Heart right ventricle (tissue), 12 donors: Measurements from ENCODE around the gene XYLT2. TPM values are rescaled to one million over a fixed set of nuclear protein-coding genes. Genes with fewer than 3 reads are reported as not detected.

Source experiments
- polyA plus RNA-seq, 2 donors: library from polyadenylated mRNA; stranded (reverse); fragments of 200-250 nt; gene quantifications; one replicate each; pipeline ENCODE4 v1.2.3, GENCODE V29; 2013
- total RNA-seq, 10 donors: library from RNA; stranded (reverse); fragmentation: NEBNext Ultra II Directional in 3 of 10; extraction: Animal tissue kit (Norgen Biotek cat#: 25700) in 3 of 10; gene quantifications; one replicate each; pipeline versions ENCODE4 v1.2.1 to v1.2.4, GENCODE V29; 2021 to 2023
- donor health status: ischemic (EF 13 %, LVEDD 7.1; RV severe dilation, severe dysfunction).
- donor health status: healthy with polysubstance abuse.
- donor health status: DM: no; HTN: yes; CAD: no.
- donor health status: DM: no; HTN: no; CAD: no.
- donor health status: ischemic (EF 25% LVEDD 6.9; RV normal size, moderate dysfunction).
- donor health status: ischemic (EF 25% LVEDD 5.7; RV mildly dilated, moderate dysfunction).
- donor health status: healthy.
- donor health status: nonischemic (EF 11% LVEDD 7.7; RV severe dilation, severe dysfunction).
- donor health status: DM: yes; HTN: yes; CAD: no.
- donor health status: PGD.
- donor health status: ischemic (EF 29% LVEDD 5.4; RV normal size, mild dysfunction).
- donor health status: nonischemic (EF 23%, LVEDD 6.1; RV moderate dilation, normal function).

The XYLT2 gene
- total and polyA plus RNA-seq, 12 donors = 8.1 to 17.1 (median 11.9) TPM

Other genes starting within 250 kb of the XYLT2 start
- 1 to 10 TPM; 1.5 to 3.8 (median 1.9) TPM for gene SAMD14, start 216.0 kb upstream of the XYLT2 start, total RNA-seq
- gene SAMD14, start 216.0 kb upstream of the XYLT2 start, polyA plus RNA-seq = 1 to 10 TPM; 1.9 to 3.8 TPM
- gene PPP1R9B, start 195.4 kb upstream of the XYLT2 start, total RNA-seq = 10 to 100 TPM; 17.3 to 45.4 (median 26.9) TPM
- gene PPP1R9B, start 195.4 kb upstream of the XYLT2 start, polyA plus RNA-seq = 10 to 100 TPM; 22.4 to 42.7 TPM
- gene SGCA, start 180.1 kb upstream of the XYLT2 start, total RNA-seq = 100 to 1,000 TPM; 136 to 204 (median 158) TPM
- gene SGCA, start 180.1 kb upstream of the XYLT2 start, polyA plus RNA-seq = 100 to 1,000 TPM; 137 to 314 TPM
- gene COL1A1, start 144.5 kb upstream of the XYLT2 start, total RNA-seq = 100 to 1,000 TPM in 1 of 10 donors, 10 to 100 TPM in 9; 31.7 to 455 (median 45.9) TPM
- gene COL1A1, start 144.5 kb upstream of the XYLT2 start, polyA plus RNA-seq = 10 to 100 TPM; 30.2 to 81.5 TPM
- gene TMEM92, start 71.7 kb upstream of the XYLT2 start, total RNA-seq = not detected
- gene TMEM92, start 71.7 kb upstream of the XYLT2 start, polyA plus RNA-seq = under 1 TPM in 1 of 2 donors, not detected in 1; 0.04 TPM
- gene MRPL27, start 27.1 kb downstream of the XYLT2 start, total RNA-seq = 10 to 100 TPM; 54.8 to 90.0 (median 63.0) TPM
- gene MRPL27, start 27.1 kb downstream of the XYLT2 start, polyA plus RNA-seq = 100 to 1,000 TPM; 241 to 253 TPM
- gene EME1, start 27.1 kb downstream of the XYLT2 start, total RNA-seq = 1 to 10 TPM in 2 of 10 donors, under 1 TPM in 8; 0.25 to 1.8 (median 0.67) TPM
- under 1 TPM; 0.20 to 0.51 TPM for gene EME1, start 27.1 kb downstream of the XYLT2 start, polyA plus RNA-seq
- gene LRRC59, start 51.4 kb downstream of the XYLT2 start, total RNA-seq = 10 to 100 TPM; 19.2 to 48.3 (median 24.7) TPM
- gene LRRC59, start 51.4 kb downstream of the XYLT2 start, polyA plus RNA-seq = 10 to 100 TPM; 11.4 to 83.1 TPM
- 10 to 100 TPM in 9 of 10 donors, 1 to 10 TPM in 1; 9.9 to 45.0 (median 19.7) TPM for gene ACSF2, start 80.1 kb downstream of the XYLT2 start, total RNA-seq
- gene ACSF2, start 80.1 kb downstream of the XYLT2 start, polyA plus RNA-seq = 10 to 100 TPM in 1 of 2 donors, 1 to 10 TPM in 1; 7.9 to 26.9 TPM
- under 1 TPM in 3 of 10 donors, not detected in 7; 0.13 to 0.74 (median 0.20) TPM for gene CHAD, start 122.8 kb downstream of the XYLT2 start, total RNA-seq
- gene CHAD, start 122.8 kb downstream of the XYLT2 start, polyA plus RNA-seq = under 1 TPM in 1 of 2 donors, not detected in 1; 0.44 TPM
- gene RSAD1, start 132.7 kb downstream of the XYLT2 start, total RNA-seq = 10 to 100 TPM; 36.2 to 52.3 (median 45.5) TPM
- gene RSAD1, start 132.7 kb downstream of the XYLT2 start, polyA plus RNA-seq = 10 to 100 TPM; 31.8 to 47.9 TPM
- 1 to 10 TPM in 4 of 10 donors, under 1 TPM in 6; 0.19 to 1.6 (median 0.59) TPM for gene MYCBPAP, start 162.3 kb downstream of the XYLT2 start, total RNA-seq
- under 1 TPM; 0.17 to 0.80 TPM for gene MYCBPAP, start 162.3 kb downstream of the XYLT2 start, polyA plus RNA-seq
- gene EPN3, start 186.6 kb downstream of the XYLT2 start, total RNA-seq = 10 to 100 TPM in 5 of 10 donors, 1 to 10 TPM in 5; 5.2 to 21.5 (median 10.1) TPM
- gene EPN3, start 186.6 kb downstream of the XYLT2 start, polyA plus RNA-seq = 10 to 100 TPM in 1 of 2 donors, 1 to 10 TPM in 1; 3.0 to 18.9 TPM
- gene SPATA20, start 201.0 kb downstream of the XYLT2 start, total RNA-seq = 10 to 100 TPM; 18.5 to 80.6 (median 63.3) TPM
- gene SPATA20, start 201.0 kb downstream of the XYLT2 start, polyA plus RNA-seq = 10 to 100 TPM; 12.6 to 88.4 TPM
- gene CACNA1G, start 214.6 kb downstream of the XYLT2 start, total RNA-seq = under 1 TPM; 0.14 to 0.46 (median 0.27) TPM
- gene CACNA1G, start 214.6 kb downstream of the XYLT2 start, polyA plus RNA-seq = under 1 TPM; 0.04 to 0.22 TPM